ENCODE data around the gene RHBDL1. TPM values are rescaled to one million over a fixed set of nuclear protein-coding genes. Genes with fewer than 3 reads are reported as not detected.

RHBDL1 gene
- total RNA-seq, 1 donor from 2014 or later = 1.7 TPM

DNA sequence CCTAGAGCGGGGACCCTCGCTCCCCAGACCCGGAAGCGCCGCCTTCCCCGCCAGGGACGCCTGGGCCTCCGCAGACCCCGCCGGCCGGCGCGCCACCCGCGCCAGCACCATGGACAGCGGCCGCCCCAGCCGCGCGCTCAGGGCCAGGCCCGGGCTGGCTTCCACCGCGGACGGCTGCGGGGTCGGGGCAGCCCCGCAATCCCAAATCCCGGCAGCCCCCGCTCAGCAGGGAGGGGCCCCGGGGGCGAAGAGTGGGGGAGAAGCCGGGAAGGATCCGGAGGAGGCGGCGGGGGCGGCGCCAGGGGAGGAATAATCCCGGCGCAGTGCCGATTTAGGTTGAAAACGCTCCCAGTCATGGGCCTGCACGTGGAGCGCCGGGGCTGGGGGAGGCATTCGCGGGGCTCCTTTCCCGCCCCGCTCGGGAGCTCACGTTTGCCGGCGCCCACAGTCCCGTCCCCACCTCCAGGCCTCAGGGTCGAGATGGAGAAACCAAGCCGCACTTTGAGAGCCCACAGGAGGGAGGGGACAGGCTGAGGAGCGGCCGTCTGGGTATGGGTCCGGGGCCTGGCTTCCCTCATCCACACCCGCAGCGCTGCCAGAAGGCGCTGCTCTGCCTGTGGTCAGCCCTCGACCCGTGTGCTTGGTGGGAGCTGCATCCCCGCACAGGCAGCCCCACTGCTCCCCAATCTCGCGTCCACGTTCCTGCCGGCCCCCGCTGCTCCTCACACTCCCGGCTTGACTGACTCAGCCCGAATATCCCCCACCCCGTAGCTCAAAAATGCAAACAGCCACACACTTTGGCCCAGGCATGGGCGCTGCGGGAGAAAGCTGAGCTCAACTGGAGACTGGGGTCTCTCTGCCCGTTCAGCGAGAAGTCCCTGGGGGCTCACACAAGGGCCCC lies 25.5 kb downstream of the RHBDL1 start:
- Histone ChIP-seq H3K4me1 (peaks cover 11% of the 10 kb centered on the region), H3K36me3 (no peaks in the 10 kb centered on the region), H3K4me3 (no peak overlapping the region), H3K27ac (no peak overlapping the region), H3K27me3 (peaks cover 28% of the 10 kb centered on the region), H3K9me3 (no peaks in the 10 kb centered on the region)
- TF ChIP-seq POLR2A (IDR thresholded peaks at IDR 0.05) (no peak), POLR2AphosphoS5 (IDR thresholded peaks at IDR 0.05; ENCODE audit: insufficient read depth in 1 of 2, low read depth in 1 of 2) (no peak)
- TF ChIP-seq, protein P1, sequence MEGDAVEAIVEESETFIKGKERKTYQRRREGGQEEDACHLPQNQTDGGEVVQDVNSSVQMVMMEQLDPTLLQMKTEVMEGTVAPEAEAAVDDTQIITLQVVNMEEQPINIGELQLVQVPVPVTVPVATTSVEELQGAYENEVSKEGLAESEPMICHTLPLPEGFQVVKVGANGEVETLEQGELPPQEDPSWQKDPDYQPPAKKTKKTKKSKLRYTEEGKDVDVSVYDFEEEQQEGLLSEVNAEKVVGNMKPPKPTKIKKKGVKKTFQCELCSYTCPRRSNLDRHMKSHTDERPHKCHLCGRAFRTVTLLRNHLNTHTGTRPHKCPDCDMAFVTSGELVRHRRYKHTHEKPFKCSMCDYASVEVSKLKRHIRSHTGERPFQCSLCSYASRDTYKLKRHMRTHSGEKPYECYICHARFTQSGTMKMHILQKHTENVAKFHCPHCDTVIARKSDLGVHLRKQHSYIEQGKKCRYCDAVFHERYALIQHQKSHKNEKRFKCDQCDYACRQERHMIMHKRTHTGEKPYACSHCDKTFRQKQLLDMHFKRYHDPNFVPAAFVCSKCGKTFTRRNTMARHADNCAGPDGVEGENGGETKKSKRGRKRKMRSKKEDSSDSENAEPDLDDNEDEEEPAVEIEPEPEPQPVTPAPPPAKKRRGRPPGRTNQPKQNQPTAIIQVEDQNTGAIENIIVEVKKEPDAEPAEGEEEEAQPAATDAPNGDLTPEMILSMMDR (IDR thresholded peaks at IDR 0.05) = no peak
- no peak for DNase-seq (ENCODE audit: extremely low spot score in 2 of 2)
- intact Hi-C loops (cut with DNase I) = no loop called here

DNA sequence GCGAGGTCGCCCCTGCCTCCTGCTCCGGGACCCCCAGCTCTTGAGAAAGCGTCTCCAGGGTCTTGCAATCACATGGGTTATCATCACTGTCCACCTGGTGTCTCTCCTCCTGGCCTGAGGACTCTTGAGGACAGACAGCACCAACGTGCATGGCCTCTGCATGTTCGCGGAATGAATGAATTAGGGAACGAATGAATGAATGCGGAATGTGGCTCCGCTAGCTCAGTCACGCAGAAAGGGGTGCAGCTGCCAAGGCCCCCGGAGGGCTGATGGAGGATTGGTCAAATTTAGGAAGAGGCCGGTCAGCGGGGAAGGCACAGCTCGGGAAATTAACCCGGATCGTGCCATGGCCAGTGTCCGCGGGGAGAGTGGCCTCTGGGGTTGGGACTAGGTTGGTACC lies 26.9 kb downstream of the RHBDL1 start:
- no peak overlapping the region for H3K27ac ChIP-seq
- H3K4me3 ChIP-seq = no peak overlapping the region
- H3K36me3 ChIP-seq = no peaks in the 10 kb centered on the region
- no peak for DNase-seq (ENCODE audit: extremely low spot score in 2 of 2)
- H3K4me1 ChIP-seq = peaks cover 17% of the 10 kb centered on the region
- TF ChIP-seq POLR2A (IDR thresholded peaks at IDR 0.05) = no peak
- TF ChIP-seq, protein P1 (IDR thresholded peaks at IDR 0.05) = no peak
- no peak for TF ChIP-seq POLR2AphosphoS5 (IDR thresholded peaks at IDR 0.05; ENCODE audit: insufficient read depth in 1 of 2, low read depth in 1 of 2)
- H3K27me3 ChIP-seq = peaks cover 37% of the 10 kb centered on the region
- intact Hi-C loops (cut with DNase I) = no loop called here
- no peaks in the 10 kb centered on the region for H3K9me3 ChIP-seq

DNA sequence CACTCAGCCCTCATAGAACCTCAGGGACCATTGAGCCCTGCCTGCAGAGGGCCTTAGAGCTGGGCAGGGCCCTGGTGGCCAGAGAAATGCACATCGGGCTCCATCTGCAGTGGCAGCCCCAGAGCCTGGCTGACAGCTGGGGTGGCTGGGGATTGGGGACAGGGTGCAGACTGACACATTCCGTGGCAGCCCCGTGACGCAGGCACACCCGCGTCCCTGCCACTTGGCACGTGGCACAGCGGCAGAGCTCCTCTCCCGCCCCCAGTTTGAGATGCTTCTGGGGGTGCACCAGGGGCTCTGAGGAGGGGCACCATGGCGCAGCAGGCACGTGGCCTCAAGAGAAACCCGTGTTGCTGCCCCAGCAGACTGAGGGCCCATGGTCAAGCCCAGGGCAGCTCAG lies 27.9 kb downstream of the RHBDL1 start:
- no peak overlapping the region for H3K4me3 ChIP-seq
- DNase-seq (ENCODE audit: extremely low spot score in 2 of 2) = no peak
- intact Hi-C loops (cut with DNase I) = no loop called here
- H3K9me3 ChIP-seq = no peaks in the 10 kb centered on the region
- TF ChIP-seq POLR2A (IDR thresholded peaks at IDR 0.05) (no peak), POLR2AphosphoS5 (IDR thresholded peaks at IDR 0.05; ENCODE audit: insufficient read depth in 1 of 2, low read depth in 1 of 2) (no peak)
- TF ChIP-seq, protein P1 (IDR thresholded peaks at IDR 0.05) = no peak
- peaks cover 17% of the 10 kb centered on the region for H3K4me1 ChIP-seq
- H3K27ac ChIP-seq = no peak overlapping the region
- no peaks in the 10 kb centered on the region for H3K36me3 ChIP-seq
- peaks cover 37% of the 10 kb centered on the region for H3K27me3 ChIP-seq

DNA sequence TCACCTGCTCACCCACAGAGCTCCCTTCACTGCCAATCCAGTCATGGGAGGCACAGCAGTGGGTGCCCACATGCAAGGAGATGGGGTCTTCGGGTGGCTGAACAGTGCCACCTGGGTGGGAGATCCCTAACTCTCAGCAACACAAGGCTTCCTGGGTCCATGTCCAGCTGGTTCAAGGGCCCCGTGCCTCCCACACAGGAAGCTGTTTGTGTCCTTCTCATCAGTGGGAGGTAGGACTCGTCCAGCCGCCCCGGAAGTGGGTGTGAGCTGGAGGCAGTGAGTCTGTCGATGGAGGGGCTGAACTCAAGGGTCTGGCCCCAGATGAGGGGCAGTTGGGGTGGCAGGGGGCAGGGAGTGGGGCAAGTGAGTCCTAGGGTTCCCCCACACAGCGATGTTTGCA lies 28.6 kb downstream of the RHBDL1 start:
- Histone ChIP-seq H3K36me3 (no peaks in the 10 kb centered on the region), H3K27me3 (peaks cover 37% of the 10 kb centered on the region), H3K4me3 (no peak overlapping the region), H3K4me1 (peaks cover 17% of the 10 kb centered on the region), H3K27ac (no peak overlapping the region), H3K9me3 (no peaks in the 10 kb centered on the region)
- no peak for DNase-seq (ENCODE audit: extremely low spot score in 2 of 2)
- TF ChIP-seq POLR2AphosphoS5 (IDR thresholded peaks at IDR 0.05; ENCODE audit: insufficient read depth in 1 of 2, low read depth in 1 of 2) (no peak), POLR2A (IDR thresholded peaks at IDR 0.05) (no peak)
- TF ChIP-seq, protein P1 (IDR thresholded peaks at IDR 0.05) = no peak
- intact Hi-C loops (cut with DNase I) = no loop called here

Data from vagina (tissue), 2 donors.